IMR-90 (cell line): Measurements from ENCODE around the gene SUPT3H. TPM values are rescaled to one million over a fixed set of nuclear protein-coding genes. Genes with fewer than 3 reads are reported as not detected.

Experiments
- ATAC-seq: fragments of 200-7000 bp; cut with Tn5 transposase; 2 replicates; pipeline ENCODE4 v1.9.1; 2020; ENCODE audit warnings: low read depth, mild to moderate bottlenecking, moderate library complexity
- BruUV-seq: library from RNA; stranded (reverse); fragments of 400-500 nt; replicated peaks from 2 replicates; lab custom pipeline; 2021; lab: Mats Ljungman, UMichigan
- CTCF ChIA-PET: fragments of 300-600 bp; formaldehyde crosslinking; extraction: SDS; loops from one replicate; lab custom pipeline; 2021; ENCODE audit warnings: antibody characterized with exemption; lab: Yijun Ruan, JAX
- POLR2A ChIA-PET: fragments of 300-600 bp; sonication (Branson Sonifier 250); formaldehyde crosslinking; loops from one replicate; lab custom pipeline; 2022; ENCODE audit warnings: antibody characterized with exemption; ENCODE audit not compliant: unreplicated experiment; lab: Charles Lee
- DNase-seq: peaks from one replicate; pipeline ENCODE4 v3.0.0; 2013
- H2AFZ ChIP-seq: replicated peaks from 2 replicates; pipeline ENCODE3; 2013; ENCODE audit warnings: low read length, mild to moderate bottlenecking; ENCODE audit not compliant: poor library complexity
- H2AK5ac ChIP-seq: 2 replicates; pipeline ENCODE4 v1.6.1; 2013; ENCODE audit warnings: low read depth, low read length, inconsistent platforms
- H2AK9ac ChIP-seq: replicated peaks from 2 replicates; pipeline ENCODE3; 2013; ENCODE audit warnings: mild to moderate bottlenecking, low read depth, low read length, moderate library complexity; ENCODE audit not compliant: poor library complexity
- H2BK120ac ChIP-seq: 2 replicates; pipeline ENCODE4 v1.6.1; 2013; ENCODE audit warnings: low read depth, low read length, inconsistent platforms
- H2BK15ac ChIP-seq: 3 replicates; pipeline ENCODE4 v1.6.1; 2013; ENCODE audit warnings: low read depth, low read length, inconsistent platforms
- H2BK20ac ChIP-seq: 2 replicates; pipeline ENCODE4 v1.6.1; 2013; ENCODE audit warnings: low read depth, mild to moderate bottlenecking, inconsistent platforms, low read length, moderate library complexity
- H2BK5ac ChIP-seq: 2 replicates; pipeline ENCODE4 v1.6.1; 2013; ENCODE audit warnings: mild to moderate bottlenecking, low read depth, low read length, inconsistent platforms; ENCODE audit not compliant: poor library complexity, severe bottlenecking
- H3K14ac ChIP-seq: replicated peaks from 2 replicates; pipeline ENCODE4 v1.6.1; 2013; ENCODE audit warnings: low read depth, low read length, inconsistent platforms
- H3K18ac ChIP-seq: 2 replicates; pipeline ENCODE4 v1.6.1; 2013; ENCODE audit warnings: low read depth, low read length, control low read depth
- H3K23ac ChIP-seq: 2 replicates; pipeline ENCODE4 v1.6.1; 2013; ENCODE audit warnings: low read depth, low read length, inconsistent platforms
- H3K27ac ChIP-seq: 2 replicates; pipeline ENCODE4 v1.5.1; 2013; ENCODE audit warnings: mild to moderate bottlenecking, control low read depth, low read length; ENCODE audit not compliant: insufficient read depth
- H3K27me3 ChIP-seq: 2 replicates; pipeline ENCODE4 v1.6.1; 2013; ENCODE audit warnings: low read length; ENCODE audit not compliant: control insufficient read depth, insufficient read depth
- H3K36me3 ChIP-seq: 2 replicates; pipeline ENCODE4 v1.6.1; 2013; ENCODE audit warnings: low read length, mixed read lengths; ENCODE audit not compliant: control insufficient read depth, insufficient read depth
- H3K4ac ChIP-seq: 2 replicates; pipeline ENCODE4 v1.6.1; 2013; ENCODE audit warnings: low read depth, low read length, inconsistent platforms
- H3K4me1 ChIP-seq: 2 replicates; pipeline ENCODE4 v1.6.1; 2013; ENCODE audit warnings: low read length, mixed read lengths; ENCODE audit not compliant: control insufficient read depth, insufficient read depth
- H3K4me2 ChIP-seq: 2 replicates; pipeline ENCODE4 v1.6.1; 2013; ENCODE audit warnings: low read depth, mild to moderate bottlenecking, control low read depth, low read length, moderate library complexity
- H3K4me3 ChIP-seq: 2 replicates; pipeline ENCODE4 v1.5.1; 2013; ENCODE audit warnings: low read depth, mild to moderate bottlenecking, control low read depth, low read length, moderate library complexity; ENCODE audit not compliant: insufficient read depth
- H3K56ac ChIP-seq: 2 replicates; pipeline ENCODE4 v1.6.1; 2013; ENCODE audit warnings: low read length, inconsistent platforms; ENCODE audit not compliant: insufficient read depth; ENCODE audit errors: extremely low read depth
- H3K79me1 ChIP-seq, 2 experiments: 2 replicates each; pipeline ENCODE4 v1.6.1; 2013; ENCODE audit warnings: low read length in 2 of 2, inconsistent platforms in 1 of 2, low read depth in 1 of 2
- H3K9ac ChIP-seq: 2 replicates; pipeline ENCODE4 v1.6.1; 2013; ENCODE audit warnings: low read depth, low read length, control low read depth
- H3K9me1 ChIP-seq: 2 replicates; pipeline ENCODE4 v1.6.1; 2013; ENCODE audit warnings: low read length, inconsistent platforms; ENCODE audit not compliant: insufficient read depth
- H3K9me3 ChIP-seq: 2 replicates; pipeline ENCODE4 v1.6.1; 2013; ENCODE audit warnings: low read length; ENCODE audit not compliant: control insufficient read depth, insufficient read depth
- H4K20me1 ChIP-seq: 2 replicates; pipeline ENCODE4 v1.6.1; 2013; ENCODE audit warnings: low read length, inconsistent platforms; ENCODE audit not compliant: insufficient read depth
- H4K5ac ChIP-seq: 2 replicates; pipeline ENCODE4 v1.6.1; 2013; ENCODE audit warnings: mild to moderate bottlenecking, low read depth, low read length, control low read depth
- H4K8ac ChIP-seq, 2 experiments: 2 replicates each; pipeline ENCODE4 v1.6.1; 2013; ENCODE audit warnings: low read depth in 2 of 2, low read length in 2 of 2, control low read depth in 1 of 2, inconsistent platforms in 1 of 2
- H4K91ac ChIP-seq: 2 replicates; pipeline ENCODE4 v1.6.1; 2013; ENCODE audit warnings: low read depth, low read length, inconsistent platforms; ENCODE audit not compliant: insufficient read depth
- BHLHE40 ChIP-seq: fragments of 150-350 bp; IDR thresholded peaks from 2 replicates; pipeline ENCODE4 v1.6.1; 2016; ENCODE audit warnings: mild to moderate bottlenecking, low read depth, low read length
- CEBPB ChIP-seq: IDR thresholded peaks from 2 replicates; pipeline ENCODE4 v1.6.1; 2012; ENCODE audit warnings: low read depth, low read length, improper control_type of control experiment
- CHD1 ChIP-seq: IDR thresholded peaks from 2 replicates; pipeline ENCODE4 v1.6.1; 2012; ENCODE audit warnings: low read depth, low read length, improper control_type of control experiment
- ELK1 ChIP-seq: fragments of 150-350 bp; IDR thresholded peaks from 2 replicates; pipeline ENCODE4 v1.6.1; 2016; ENCODE audit warnings: low read depth, mild to moderate bottlenecking, low read length, moderate library complexity, borderline replicate concordance
- MAFK ChIP-seq: IDR thresholded peaks from 2 replicates; pipeline ENCODE4 v1.6.1; 2012; ENCODE audit warnings: low read depth, low read length, improper control_type of control experiment
- NFE2L2 ChIP-seq: fragments of 150-350 bp; IDR thresholded peaks from 2 replicates; pipeline ENCODE4 v1.6.1; 2016; ENCODE audit warnings: low read depth, mild to moderate bottlenecking, low read length
- POLR2A ChIP-seq: IDR thresholded peaks from 2 replicates; pipeline ENCODE4 v1.6.1; 2012; ENCODE audit warnings: mild to moderate bottlenecking, low read depth, low read length
- RAD21 ChIP-seq: IDR thresholded peaks from 2 replicates; pipeline ENCODE4 v1.6.1; 2012; ENCODE audit warnings: low read length, improper control_type of control experiment
- RFX5 ChIP-seq: IDR thresholded peaks from 2 replicates; pipeline ENCODE4 v1.8.0; 2012; ENCODE audit warnings: low read depth, mild to moderate bottlenecking, low read length, moderate library complexity
- WGBS, 2 experiments: methylation state at CpG; one replicate each; pipeline versions ENCODE4 v1.1.5 to v1.1.7; 2013; ENCODE audit warnings: missing lambda C conversion rate in 2 of 2; ENCODE audit not compliant: insufficient read length in 1 of 2; ENCODE audit errors: extremely low coverage in 2 of 2; 5-methylcytosine and 5-hydroxymethylcytosine counted together
- dilution Hi-C: fragments of 300-500 bp; cut with HindIII; formaldehyde crosslinking; loops from one replicate; pipeline ENCODE4 v1.14.3; 2018; ENCODE audit warnings: low sequenced_read_pairs; ENCODE audit not compliant: unreplicated experiment
- in situ Hi-C: fragments of 300-500 bp; cut with MboI; formaldehyde crosslinking; loops from 3 replicates; pipeline ENCODE4 v1.14.3; 2019; ENCODE audit warnings: low sequenced_read_pairs, inconsistent platforms, mixed read lengths
- intact Hi-C: fragments of 100-400 bp; cut with micrococcal nuclease; formaldehyde crosslinking; loops from 2 replicates; pipeline ENCODE4 v1.10.0; 2022
- polyA plus RNA-seq, 3 experiments: library from polyadenylated mRNA; depleted of rRNA; stranded (reverse); fragments of >200 nt; gene quantifications; 2 replicates each; pipeline ENCODE4 v1.2.3, GENCODE V29; 2012; ENCODE audit warnings: low replicate concordance in 1 of 3
- total RNA-seq: library from RNA; depleted of rRNA; stranded (reverse); fragments of >200 nt; gene quantifications from 2 replicates; pipeline ENCODE4 v1.2.3, GENCODE V29; 2012
- TF ChIP-seq, protein P1 (sequence below): conservative IDR thresholded peaks from 2 replicates; pipeline ENCODE4 v1.5.1; 2012; ENCODE audit warnings: mild to moderate bottlenecking, low read depth, low read length, improper control_type of control experiment

Gene SUPT3H
- total and polyA plus RNA-seq, 2 of the 4 experiments (the other 2 are of a cell fraction), result 4.5 to 5.0 TPM

GRCh38 chr6:44806656-44807055, 571.1 kb downstream of the SUPT3H start:
- H3K9me1 ChIP-seq, result peaks cover 9% of the 10 kb centered on the region
- no peak overlapping the region for H4K5ac ChIP-seq
- H3K23ac ChIP-seq, result no peak overlapping the region
- intact Hi-C loops (no loop called here), in situ Hi-C loops (no loop called here), dilution Hi-C loops (no loop called here)
- no TSS peak for BruUV-seq
- no peak overlapping the region for H2BK120ac ChIP-seq
- H4K91ac ChIP-seq, result no peak overlapping the region
- H3K18ac ChIP-seq, result no peak overlapping the region
- no peaks in the 10 kb centered on the region for H3K9me3 ChIP-seq
- no peak for TF ChIP-seq MAFK
- no peak for TF ChIP-seq RAD21
- no peak for TF ChIP-seq BHLHE40
- TF ChIP-seq, protein P1, sequence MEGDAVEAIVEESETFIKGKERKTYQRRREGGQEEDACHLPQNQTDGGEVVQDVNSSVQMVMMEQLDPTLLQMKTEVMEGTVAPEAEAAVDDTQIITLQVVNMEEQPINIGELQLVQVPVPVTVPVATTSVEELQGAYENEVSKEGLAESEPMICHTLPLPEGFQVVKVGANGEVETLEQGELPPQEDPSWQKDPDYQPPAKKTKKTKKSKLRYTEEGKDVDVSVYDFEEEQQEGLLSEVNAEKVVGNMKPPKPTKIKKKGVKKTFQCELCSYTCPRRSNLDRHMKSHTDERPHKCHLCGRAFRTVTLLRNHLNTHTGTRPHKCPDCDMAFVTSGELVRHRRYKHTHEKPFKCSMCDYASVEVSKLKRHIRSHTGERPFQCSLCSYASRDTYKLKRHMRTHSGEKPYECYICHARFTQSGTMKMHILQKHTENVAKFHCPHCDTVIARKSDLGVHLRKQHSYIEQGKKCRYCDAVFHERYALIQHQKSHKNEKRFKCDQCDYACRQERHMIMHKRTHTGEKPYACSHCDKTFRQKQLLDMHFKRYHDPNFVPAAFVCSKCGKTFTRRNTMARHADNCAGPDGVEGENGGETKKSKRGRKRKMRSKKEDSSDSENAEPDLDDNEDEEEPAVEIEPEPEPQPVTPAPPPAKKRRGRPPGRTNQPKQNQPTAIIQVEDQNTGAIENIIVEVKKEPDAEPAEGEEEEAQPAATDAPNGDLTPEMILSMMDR, result no peak
- no peak for TF ChIP-seq CEBPB
- no peak for TF ChIP-seq ELK1
- TF ChIP-seq POLR2A, result no peak
- TF ChIP-seq CHD1, result no peak
- no peak for TF ChIP-seq RFX5
- TF ChIP-seq NFE2L2, result no peak
- no peak overlapping the region for H2AK5ac ChIP-seq
- no peak overlapping the region for H3K4me3 ChIP-seq
- H2BK5ac ChIP-seq, result no peak overlapping the region
- H4K20me1 ChIP-seq, result no peaks in the 10 kb centered on the region
- no peak overlapping the region for H2BK20ac ChIP-seq
- H3K4me2 ChIP-seq, result no peak overlapping the region
- H2AFZ ChIP-seq, result no peak overlapping the region
- ChIA-PET POLR2A (no interaction called here), CTCF (no interaction called here)
- H3K27me3 ChIP-seq, result no peaks in the 10 kb centered on the region; the same call in 1 of the 2 replicates
- H4K8ac ChIP-seq, result no peak overlapping the region
- ATAC-seq (no peak), DNase-seq (no peak)
- no peak overlapping the region for H3K27ac ChIP-seq
- 89% methylated on average over 3 of the region's 5 CpGs; no CpG with 5 or more reads in 1 of the 2 experiments for WGBS, 2 experiments
- H3K36me3 ChIP-seq, result no peaks in the 10 kb centered on the region
- no peak overlapping the region for H3K9ac ChIP-seq
- H3K4ac ChIP-seq, result no peak overlapping the region
- H3K79me1 ChIP-seq, result no peaks in the 10 kb centered on the region
- peaks cover 12% of the 10 kb centered on the region for H3K4me1 ChIP-seq
- no peak overlapping the region for H2AK9ac ChIP-seq
- no peak overlapping the region for H2BK15ac ChIP-seq
- H3K56ac ChIP-seq, result no peak overlapping the region
- no peak overlapping the region for H3K14ac ChIP-seq
